Testis (tissue), 3 donors: Measurements from ENCODE around the gene STAT2. TPM values are rescaled to one million over a fixed set of nuclear protein-coding genes. Genes with fewer than 3 reads are reported as not detected.

Experiments used
- DNase-seq: peaks from one replicate; pipeline ENCODE4 v3.0.0-alpha.2; 2019
- H3K27ac ChIP-seq, 2 donors: fragments of 200-600 bp; sonication (generic); one replicate each; pipeline ENCODE4 v1.5.1; 2019
- H3K27me3 ChIP-seq: fragments of 200-600 bp; sonication (generic); one replicate; pipeline ENCODE4 v1.5.1; 2019
- H3K36me3 ChIP-seq: fragments of 200-600 bp; sonication (generic); one replicate; pipeline ENCODE4 v1.5.1; 2017; ENCODE audit warnings: low read depth; ENCODE audit errors: missing control alignments
- H3K4me1 ChIP-seq: fragments of 200-600 bp; sonication (generic); one replicate; pipeline ENCODE4 v1.5.1; 2019
- H3K4me3 ChIP-seq, 2 donors: fragments of 200-600 bp; sonication (generic); one replicate each; pipeline ENCODE4 v1.5.1; 2017 to 2019
- H3K9me3 ChIP-seq: fragments of 200-600 bp; sonication (generic); one replicate; pipeline ENCODE4 v1.5.1; 2017
- POLR2A ChIP-seq: fragments of 450-650 bp; IDR thresholded peaks from one replicate; pipeline ENCODE4 v1.6.1; 2017; ENCODE audit warnings: antibody characterized with exemption, mild to moderate bottlenecking, moderate library complexity
- WGBS, 2 donors: methylation state at CpG; one replicate each; pipeline ENCODE4 v1.1.5; 2018; 5-methylcytosine and 5-hydroxymethylcytosine counted together
- intact Hi-C: fragments of 100-400 bp; cut with DNase I; formaldehyde crosslinking; loops from one replicate; pipeline ENCODE4 v1.15.1; 2023; ENCODE audit warnings: low total_unique reads
- polyA plus RNA-seq: library from polyadenylated mRNA; stranded (reverse); fragments of 350-450 nt; fragmentation: Illumina TruSeq; extraction: RNeasy Lipid Tissue Mini Kit (QIAGEN cat#74804); gene quantifications from one replicate; pipeline ENCODE4 v1.2.3, GENCODE V29; 2014; ENCODE audit warnings: low read depth, low replicate concordance; ENCODE audit not compliant: insufficient read depth
- total RNA-seq, 2 donors: library from RNA; depleted of rRNA; stranded (reverse); fragments of >200 nt; gene quantifications; one replicate each; pipeline ENCODE4 v1.2.3, GENCODE V29; 2016
- TF ChIP-seq, protein P1 (sequence below), 3 experiments: fragments of 450-650 bp in 2 of 3; fragments of 200-600 bp in 1 of 3; sonication (generic) in 1 of 3; IDR thresholded peaks; one replicate each; pipeline ENCODE4 v1.5.1; 2016 to 2019; ENCODE audit warnings: antibody characterized with exemption in 3 of 3, mild to moderate bottlenecking in 2 of 3, moderate library complexity in 1 of 3

STAT2 gene
- total and polyA plus RNA-seq, 3 donors from 2014 or later, result 57.0 to 122 (median 110) TPM

DNA sequence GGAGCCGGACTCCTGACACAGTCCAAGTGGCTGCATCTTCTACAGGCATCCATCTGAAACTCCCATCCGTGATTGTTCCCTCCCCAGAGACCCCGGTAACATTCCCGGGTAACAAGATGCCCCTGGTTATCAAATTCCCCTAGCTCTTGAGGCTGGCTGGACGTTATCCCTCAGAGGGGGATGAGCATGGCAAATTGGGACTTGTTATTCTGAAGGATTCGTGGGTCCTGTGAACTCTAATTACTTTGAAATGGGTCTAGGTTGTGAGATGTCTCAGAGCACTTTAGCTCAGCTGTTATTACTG is 25.5 kb downstream of the STAT2 start:
- intact Hi-C loops, result no loop called here
- Histone ChIP-seq H3K4me3 (peak overlapping the region; percentile 65 to 82), H3K27me3 (no peaks in the 10 kb centered on the region), H3K36me3 (no peaks in the 10 kb centered on the region), H3K9me3 (no peaks in the 10 kb centered on the region), H3K27ac (peak overlapping the region; percentile 90 to 93), H3K4me1 (no peaks in the 10 kb centered on the region)
- 6 to 7% methylated on average over 6 of the region's 6 CpGs for WGBS, 2 donors
- TF ChIP-seq POLR2A, result no peak
- TF ChIP-seq, protein P1, sequence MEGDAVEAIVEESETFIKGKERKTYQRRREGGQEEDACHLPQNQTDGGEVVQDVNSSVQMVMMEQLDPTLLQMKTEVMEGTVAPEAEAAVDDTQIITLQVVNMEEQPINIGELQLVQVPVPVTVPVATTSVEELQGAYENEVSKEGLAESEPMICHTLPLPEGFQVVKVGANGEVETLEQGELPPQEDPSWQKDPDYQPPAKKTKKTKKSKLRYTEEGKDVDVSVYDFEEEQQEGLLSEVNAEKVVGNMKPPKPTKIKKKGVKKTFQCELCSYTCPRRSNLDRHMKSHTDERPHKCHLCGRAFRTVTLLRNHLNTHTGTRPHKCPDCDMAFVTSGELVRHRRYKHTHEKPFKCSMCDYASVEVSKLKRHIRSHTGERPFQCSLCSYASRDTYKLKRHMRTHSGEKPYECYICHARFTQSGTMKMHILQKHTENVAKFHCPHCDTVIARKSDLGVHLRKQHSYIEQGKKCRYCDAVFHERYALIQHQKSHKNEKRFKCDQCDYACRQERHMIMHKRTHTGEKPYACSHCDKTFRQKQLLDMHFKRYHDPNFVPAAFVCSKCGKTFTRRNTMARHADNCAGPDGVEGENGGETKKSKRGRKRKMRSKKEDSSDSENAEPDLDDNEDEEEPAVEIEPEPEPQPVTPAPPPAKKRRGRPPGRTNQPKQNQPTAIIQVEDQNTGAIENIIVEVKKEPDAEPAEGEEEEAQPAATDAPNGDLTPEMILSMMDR (IDR thresholded peaks at IDR 0.05), result no peak
- DNase-seq, result no peak

DNA sequence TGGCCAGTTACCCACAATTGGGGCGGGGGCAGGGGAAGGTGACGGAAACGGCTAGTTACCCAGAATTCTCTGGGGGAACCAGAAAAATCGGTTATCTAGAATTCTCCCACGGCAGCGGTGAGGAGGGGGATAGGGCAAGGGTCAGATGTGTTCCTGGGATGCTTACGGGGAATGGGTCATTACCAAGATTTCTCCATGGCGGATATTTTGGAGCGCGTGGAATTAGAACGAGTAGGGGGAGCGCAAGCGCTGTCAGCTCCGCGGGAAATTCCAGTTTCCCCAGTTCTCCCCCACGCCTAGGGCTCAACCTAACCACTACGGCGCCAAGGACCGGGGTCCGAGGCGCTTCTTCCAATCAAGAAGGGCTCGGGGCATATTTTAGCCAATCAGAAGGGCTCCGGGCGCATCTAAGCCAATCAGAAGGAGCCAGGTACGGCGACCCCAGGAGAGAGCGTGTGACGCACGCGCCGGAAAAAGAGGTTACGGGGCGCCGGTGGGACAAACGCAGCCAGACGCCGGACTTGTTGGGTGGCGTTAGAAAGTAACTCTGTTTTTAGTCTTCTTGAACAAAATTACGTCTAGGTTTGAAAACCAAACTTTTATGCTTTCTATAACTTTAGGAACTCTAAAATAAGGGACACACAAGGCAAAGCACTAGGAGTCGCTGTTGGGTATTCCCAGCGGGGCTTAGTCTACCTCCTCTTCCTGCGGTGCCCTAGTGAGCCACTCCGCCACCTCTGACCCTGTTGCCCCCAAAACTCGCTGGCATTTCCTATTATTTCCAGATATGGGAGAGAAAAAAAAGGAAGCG is 26.0 kb downstream of the STAT2 start, which contains the start of gene PAN2:
Gene PAN2, minus strand, starts transcription at position 322 of the 811 bp plus-strand sequence. CDS start 906 bp downstream, outside the sequence.
- no peak for TF ChIP-seq POLR2A
- TF ChIP-seq, protein P1 (IDR thresholded peaks at IDR 0.05), result peak; percentile 14 to 61 (median 44)
- Histone ChIP-seq H3K4me1 (no peaks in the 10 kb centered on the region), H3K9me3 (no peaks in the 10 kb centered on the region), H3K27me3 (no peaks in the 10 kb centered on the region), H3K36me3 (no peaks in the 10 kb centered on the region), H3K27ac (peak within 1 kb of the TSS; percentile 90 to 93), H3K4me3 (peak within 1 kb of the TSS; percentile 65 to 82)
- whole genome bisulfite sequencing, 2 donors, result 0% methylated on average over 34 to 45 of the region's 45 CpGs
- intact Hi-C loops, result no loop called here
- DNase-seq, result peak; percentile 97

DNA sequence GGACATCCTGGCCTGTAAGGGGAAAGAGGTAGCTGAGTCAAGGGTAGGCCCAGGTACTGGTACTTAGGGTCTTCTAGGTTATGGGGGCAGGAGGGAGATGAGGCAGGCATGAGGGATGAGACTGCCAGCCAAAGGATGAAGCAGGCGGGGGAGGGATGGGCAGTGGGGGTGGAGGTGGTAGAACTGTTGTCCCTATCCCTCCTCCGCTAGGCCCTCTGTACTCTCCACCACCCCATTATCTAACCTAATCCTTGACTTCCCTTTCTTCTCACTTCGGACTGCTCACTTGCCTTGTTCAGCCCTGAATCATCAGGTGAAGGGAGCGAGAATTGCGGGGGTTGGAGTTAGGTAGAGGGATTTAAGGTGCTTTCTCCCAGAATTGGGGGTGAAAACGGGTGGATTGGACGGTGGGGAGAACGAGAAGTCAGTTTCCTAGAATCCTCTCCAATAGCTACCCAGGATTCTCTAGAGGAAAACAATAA is 26.7 kb downstream of the STAT2 start:
- H3K27ac ChIP-seq, result peak overlapping the region; percentile 90 to 93
- DNase-seq, result no peak
- peak overlapping the region; percentile 65 to 82 for H3K4me3 ChIP-seq
- no peaks in the 10 kb centered on the region for H3K9me3 ChIP-seq
- no peaks in the 10 kb centered on the region for H3K36me3 ChIP-seq
- no peak for TF ChIP-seq POLR2A
- TF ChIP-seq, protein P1 (IDR thresholded peaks at IDR 0.05), result no peak
- 16 to 17% methylated on average over 8 of the region's 8 CpGs for WGBS, 2 donors
- H3K27me3 ChIP-seq, result no peaks in the 10 kb centered on the region
- no peaks in the 10 kb centered on the region for H3K4me1 ChIP-seq
- intact Hi-C loops, result no loop called here

DNA sequence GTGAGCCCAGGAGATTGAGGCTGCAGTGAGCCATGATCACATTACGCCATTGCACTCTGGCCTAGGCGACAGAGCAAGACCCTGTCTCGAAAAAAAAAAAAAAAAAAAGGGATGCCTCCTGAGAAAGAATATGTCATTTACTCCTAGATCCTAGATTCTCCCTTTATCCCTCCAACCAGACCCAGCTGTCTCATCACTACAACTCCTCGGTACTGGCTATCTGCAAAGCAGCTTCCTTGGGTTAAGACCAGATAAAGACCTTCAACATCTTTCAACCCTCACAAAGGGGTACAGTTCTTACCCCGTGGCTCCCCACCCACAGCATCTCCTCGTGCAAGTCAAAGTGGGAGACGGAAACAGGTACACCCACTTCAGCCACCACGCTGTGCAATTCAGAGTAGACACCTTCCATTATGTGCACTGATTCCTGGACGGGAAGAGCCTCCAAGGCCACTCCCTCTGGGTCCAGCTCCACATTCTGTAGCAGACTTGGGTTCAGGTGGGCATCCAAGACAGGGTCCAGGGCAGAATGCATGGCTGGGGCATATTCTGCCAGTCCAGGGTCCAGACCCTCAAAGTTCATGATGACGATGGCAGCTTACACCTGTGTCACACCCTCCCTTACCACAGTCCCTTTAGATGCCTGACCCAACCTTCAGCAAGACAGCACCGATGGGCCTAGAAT is 27.3 kb downstream of the STAT2 start:
- intact Hi-C loops, result no loop called here
- H3K4me1 ChIP-seq, result no peaks in the 10 kb centered on the region
- no peaks in the 10 kb centered on the region for H3K27me3 ChIP-seq
- no peak for TF ChIP-seq POLR2A
- TF ChIP-seq, protein P1 (IDR thresholded peaks at IDR 0.05), result no peak
- 76 to 83% methylated on average over 10 to 11 of the region's 11 CpGs for WGBS, 2 donors
- peak overlapping the region; percentile 65 to 82 for H3K4me3 ChIP-seq
- H3K36me3 ChIP-seq, result no peaks in the 10 kb centered on the region
- H3K27ac ChIP-seq, result peak overlapping the region; percentile 90 to 93
- H3K9me3 ChIP-seq, result no peaks in the 10 kb centered on the region
- DNase-seq, result no peak
